SKM-1 (cell line): ENCODE measurements around the gene HEATR5A.
"Not testable (repeated sequence)": the region's sequence is repeated elsewhere in the genome, so short reads cannot be mapped to it uniquely, and the experiment has no call there.

Experiments
- DNase-seq: peaks from one replicate; lab custom pipeline; 2025; ENCODE audit not compliant: unreplicated experiment; lab: John Stamatoyannopoulos, UW

The HEATR5A gene

DNA sequence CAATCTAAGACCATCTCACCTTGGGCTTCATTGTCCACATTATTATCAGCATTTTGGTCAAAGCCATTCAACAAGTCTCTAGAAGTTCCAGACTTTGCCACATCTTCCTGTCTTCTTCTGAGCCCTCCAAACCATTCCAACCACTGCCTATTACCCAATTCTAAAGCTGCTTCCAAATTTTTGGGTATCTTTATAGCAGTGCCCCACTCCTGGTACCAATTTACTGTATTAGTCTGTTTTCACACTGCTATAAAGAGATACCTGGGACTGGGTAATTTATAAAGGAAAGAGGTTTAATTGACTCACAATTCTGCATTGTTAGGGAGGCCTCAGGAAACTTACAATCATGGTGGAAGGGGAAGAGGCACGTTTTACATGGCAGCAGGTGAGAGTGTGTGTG, 89.0 kb downstream of the HEATR5A start:
- not testable (repeated sequence) for DNase-seq

DNA sequence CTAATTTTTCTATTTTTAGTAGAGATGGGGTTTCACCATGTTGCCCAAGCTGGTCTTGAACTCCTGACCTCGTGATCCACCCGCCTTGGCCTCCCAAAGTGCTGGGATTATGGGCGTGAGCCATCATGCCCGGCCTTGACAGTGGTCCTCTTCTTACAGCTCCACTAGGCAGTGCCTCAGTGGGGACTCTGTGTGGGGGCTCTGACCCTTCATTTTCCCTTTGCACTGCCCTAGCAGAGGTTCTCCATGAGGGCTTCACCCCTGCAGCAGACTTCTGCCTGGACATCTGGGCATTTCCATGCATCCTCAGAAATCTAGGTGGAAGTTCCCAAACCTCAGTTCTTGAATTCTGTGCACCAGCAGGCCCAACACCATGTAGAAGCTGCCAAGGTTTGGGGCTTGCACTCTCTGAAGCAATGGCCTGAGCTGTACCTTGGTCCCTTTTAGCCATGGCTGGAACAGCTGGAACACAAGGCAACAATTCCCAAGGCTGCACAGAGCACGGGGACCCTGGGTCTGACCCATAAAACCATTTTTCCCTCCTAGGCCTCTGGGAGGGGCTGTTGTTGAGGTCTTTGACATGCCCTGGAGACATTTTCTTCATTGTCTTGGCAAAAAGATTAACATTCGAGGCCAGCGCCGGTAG, 90.4 kb downstream of the HEATR5A start:
- DNase-seq = not testable (repeated sequence)

- no peak for DNase-seq
Measured at GRCh38 chr14:31326111-31326510, 94.2 kb downstream of the HEATR5A start.

- DNase-seq = no peak
Measured at GRCh38 chr14:31323419-31323818, 96.9 kb downstream of the HEATR5A start.

DNA sequence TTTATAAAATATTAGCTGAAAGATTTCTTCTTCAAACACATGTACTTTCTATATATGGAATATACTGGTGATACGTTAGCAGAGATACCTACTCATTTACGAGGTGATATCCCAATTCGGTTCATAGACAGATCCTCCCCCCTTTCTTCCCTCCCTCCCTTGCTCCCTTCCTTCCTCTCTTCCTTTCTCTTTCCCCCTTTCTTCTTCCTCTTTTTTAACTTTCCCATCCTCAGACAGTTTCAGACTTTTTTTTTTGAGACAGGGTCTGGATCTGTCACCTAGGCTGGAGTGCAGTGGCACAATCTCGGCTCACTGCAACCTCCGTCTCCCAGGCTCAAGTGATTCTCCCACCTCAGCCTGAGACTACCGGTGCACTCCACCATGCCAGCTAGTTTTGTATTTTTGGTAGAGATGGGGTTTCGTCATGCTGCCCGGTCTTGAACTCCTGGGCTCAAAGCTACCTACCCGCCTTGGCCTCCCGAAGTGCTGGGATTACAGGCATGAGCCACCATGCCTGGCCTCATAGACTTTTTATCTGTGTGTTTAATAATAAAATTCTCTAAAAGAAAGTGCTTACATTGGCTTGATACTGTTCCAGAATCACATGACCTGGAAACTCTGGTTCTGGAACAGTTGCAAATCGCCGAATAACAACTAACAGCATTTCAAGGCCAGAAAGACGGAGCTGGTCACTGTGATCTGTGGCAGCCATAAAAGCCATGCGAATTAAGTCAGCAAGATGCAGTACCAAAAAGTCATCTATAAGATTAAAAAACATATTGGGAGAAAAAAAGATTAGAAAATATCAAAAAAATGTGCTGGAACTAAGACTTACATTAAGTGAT, 99.2 kb downstream of the HEATR5A start:
- no peak for DNase-seq

DNA sequence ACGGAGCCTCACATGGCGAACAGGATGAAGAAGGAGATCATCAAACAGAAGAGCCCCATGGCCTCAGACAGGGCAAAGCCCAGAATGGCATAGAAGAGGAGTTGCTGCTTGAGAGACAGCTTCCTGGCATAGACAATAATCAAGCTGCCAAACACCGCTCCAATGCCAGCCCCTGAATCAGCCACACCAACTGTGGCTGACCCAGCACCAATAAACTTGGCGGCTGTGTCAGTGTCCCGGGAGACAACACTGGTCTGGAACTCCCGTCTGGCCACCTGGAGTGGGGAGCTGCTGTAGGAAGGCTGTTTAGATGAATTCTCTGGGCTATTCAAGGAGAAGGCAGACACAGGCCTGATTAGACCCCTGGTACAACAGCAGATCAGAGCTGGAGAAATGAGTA, 100.1 kb downstream of the HEATR5A start:
- no peak for DNase-seq

GRCh38 chr14:31319701-31320100, 100.6 kb downstream of the HEATR5A start:
- DNase-seq = no peak

DNA sequence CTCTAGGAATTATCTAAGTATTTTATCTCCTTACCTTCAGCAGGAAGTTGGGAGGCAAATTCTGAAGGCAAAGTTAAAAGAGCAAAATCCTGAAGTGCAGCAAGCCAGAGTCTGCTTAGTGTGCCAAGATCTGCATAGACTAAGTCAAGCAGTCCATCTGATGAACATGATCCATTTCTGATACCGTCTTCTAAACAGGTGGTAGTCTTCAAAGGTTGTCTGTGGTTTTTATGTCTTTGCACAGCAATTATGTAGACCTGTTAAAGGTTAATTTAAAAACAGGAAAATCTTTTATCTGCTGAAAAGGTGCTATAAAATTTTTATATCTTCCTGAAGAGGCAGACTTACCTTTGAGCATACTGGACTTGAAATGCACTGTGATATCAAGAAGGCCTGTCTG, 107.4 kb downstream of the HEATR5A start:
- no peak for DNase-seq

DNA sequence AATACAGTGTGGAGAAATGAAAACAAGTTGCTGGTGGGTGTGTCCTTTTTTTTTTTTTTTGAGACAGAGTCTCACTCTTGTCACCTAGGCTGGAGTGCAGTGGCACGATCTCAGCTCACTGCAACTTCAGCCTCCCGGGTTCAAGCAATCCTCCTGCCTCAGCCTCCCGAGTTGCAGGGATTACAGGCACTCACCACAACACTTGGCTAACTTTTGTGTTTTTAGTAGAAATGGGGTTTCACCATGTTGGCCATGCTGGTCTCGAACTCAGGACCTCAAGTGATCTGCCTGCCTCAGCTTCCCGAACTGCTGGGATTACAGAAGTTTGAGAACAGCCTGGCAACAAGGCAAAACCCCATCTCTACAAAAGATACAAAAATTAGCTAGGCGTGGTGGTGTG, 108.0 kb downstream of the HEATR5A start:
- DNase-seq = not testable (repeated sequence)

DNA sequence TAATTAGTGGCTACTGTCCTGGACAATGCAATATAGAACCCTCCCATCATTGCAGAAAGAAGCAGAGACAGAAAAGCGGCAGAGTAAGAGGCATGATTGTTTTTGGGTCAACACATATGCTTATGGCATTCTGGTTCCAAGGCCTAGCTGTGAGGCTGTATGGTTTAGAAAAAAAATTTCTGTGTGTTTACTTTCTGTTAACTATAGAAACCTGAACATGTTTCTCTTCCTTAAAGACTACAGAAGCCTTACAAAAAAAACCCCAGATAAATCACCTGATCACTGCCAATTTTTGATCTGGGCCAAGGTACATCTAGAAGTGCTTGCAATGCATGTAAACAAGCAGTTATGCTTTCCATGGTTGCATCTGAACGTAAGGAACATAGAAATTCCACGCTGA, 112.7 kb downstream of the HEATR5A start:
- DNase-seq = no peak

- DNase-seq = no peak
Measured at GRCh38 chr14:31307198-31307597, 113.2 kb downstream of the HEATR5A start.

DNA sequence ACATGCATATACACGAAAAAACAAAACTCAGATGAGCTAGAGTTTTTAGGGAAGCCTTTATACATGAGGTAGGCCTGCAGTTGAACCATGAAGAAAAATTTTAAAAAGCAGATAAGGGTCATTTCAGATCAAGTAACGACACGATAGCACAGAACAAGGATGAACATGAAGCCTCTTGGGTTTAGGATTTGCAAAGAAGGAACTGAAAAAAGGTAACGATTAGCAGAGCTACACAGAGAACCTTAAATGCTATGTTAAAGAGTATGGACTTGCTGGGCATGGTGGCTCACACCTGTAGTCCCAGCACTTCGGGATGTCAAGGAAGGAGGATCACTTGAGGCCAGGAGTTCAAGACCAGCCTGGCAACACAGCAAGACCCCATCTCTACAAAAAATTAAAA, 116.7 kb downstream of the HEATR5A start:
- no peak for DNase-seq

DNA sequence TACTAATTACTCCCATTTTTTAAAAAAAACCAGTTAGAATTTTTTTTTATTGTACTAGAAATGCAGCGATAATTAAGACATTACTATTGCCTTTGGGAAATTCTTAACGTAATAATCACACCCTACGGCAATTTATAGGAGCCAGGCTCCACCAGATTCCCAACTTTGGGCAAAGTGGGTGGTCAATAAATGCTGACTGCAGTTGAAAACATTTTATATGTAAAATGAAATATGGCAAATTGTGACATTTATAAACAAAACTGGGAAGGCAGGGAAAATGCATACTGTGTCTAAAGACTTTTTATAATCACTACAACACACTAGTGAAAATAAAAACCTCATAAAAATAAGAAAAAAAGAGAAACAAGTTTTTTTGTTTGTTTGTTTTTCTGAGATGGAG, 119.5 kb downstream of the HEATR5A start:
- DNase-seq = no peak

- no peak for DNase-seq
Measured at GRCh38 chr14:31300296-31300695, 120.1 kb downstream of the HEATR5A start.

DNA sequence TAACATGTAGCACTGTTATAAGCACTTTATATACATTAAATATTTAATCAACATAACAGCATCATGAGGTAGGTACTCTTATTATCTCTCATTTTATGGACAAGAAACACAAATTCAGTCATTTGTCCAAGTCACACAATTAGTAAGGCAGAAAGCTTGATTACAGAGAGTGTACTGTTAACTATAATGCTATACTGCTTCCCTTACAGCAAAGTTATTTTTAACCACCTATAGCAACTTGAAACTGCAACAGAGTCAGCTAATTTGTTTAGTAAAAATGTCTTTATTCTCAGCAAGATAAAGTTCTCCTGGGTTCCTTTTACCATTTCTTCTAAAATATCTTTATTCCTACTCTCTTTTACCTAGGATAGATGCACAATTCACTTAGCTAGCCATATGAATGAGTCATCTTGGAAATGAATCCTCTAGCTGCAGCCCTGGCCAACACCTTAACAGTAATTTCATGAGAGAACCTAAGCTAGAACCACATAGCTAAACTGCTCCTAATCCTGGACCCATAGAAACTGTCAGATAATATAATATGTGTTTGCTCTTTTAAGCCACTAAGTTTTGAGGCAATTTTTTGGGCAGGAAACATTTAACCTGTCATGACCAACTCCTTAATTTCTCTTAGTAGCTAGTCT, 122.5 kb downstream of the HEATR5A start:
- no peak for DNase-seq

GRCh38 chr14:31297112-31297511, 123.2 kb downstream of the HEATR5A start:
- no peak for DNase-seq

DNA sequence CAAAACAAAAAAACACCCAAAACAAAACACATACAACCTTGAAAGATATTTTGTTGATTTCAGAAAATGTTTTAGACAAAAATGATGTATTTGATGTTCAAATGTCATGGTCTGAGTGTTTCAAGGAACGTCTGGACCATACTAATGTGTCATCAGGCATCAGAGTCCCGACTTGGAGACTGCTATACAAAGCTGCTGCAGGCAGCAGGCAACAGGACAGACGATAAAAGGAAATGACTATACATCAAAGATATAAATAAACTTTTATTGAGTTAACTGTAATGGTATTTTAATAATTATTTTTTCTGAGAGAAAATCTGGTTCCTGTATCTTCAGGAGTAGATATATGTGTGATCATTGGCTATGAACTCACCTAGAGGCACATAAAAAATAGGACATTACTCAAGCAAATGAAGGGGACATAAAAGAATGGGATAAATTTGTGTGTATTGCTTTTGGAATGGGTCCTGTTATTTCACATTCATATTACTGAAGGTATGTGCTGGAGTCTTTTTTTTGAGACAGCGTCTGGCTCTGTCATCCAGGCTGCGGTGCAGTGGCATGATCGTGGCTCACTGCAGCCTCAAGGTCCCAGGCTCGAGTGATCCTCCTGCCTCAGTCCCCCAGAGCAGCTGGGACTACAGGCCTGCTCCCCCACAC, 125.5 kb downstream of the HEATR5A start:
- no peak for DNase-seq

- no peak for DNase-seq
Measured at GRCh38 chr14:31292937-31293616, 127.3 kb downstream of the HEATR5A start.

DNA sequence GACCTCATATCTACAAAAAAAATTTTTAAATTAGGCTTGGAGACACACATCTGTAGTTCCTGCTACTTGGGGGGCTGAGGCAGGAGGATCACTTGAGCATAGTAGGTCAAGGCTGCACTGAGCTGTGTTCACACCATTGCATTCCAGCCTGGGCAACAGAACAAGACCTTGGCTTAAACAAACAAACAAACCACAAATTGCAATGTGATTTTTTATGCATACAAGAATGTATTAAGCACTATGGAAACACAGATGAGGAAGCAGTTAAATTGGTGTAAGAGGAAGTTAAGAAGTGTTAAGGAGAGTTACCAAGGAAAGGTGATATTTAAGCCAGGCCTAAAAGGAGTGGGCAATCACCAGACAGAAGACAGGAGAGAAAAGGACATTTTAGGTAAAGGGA, 129.1 kb downstream of the HEATR5A start:
- peak; percentile 2 for DNase-seq

DNA sequence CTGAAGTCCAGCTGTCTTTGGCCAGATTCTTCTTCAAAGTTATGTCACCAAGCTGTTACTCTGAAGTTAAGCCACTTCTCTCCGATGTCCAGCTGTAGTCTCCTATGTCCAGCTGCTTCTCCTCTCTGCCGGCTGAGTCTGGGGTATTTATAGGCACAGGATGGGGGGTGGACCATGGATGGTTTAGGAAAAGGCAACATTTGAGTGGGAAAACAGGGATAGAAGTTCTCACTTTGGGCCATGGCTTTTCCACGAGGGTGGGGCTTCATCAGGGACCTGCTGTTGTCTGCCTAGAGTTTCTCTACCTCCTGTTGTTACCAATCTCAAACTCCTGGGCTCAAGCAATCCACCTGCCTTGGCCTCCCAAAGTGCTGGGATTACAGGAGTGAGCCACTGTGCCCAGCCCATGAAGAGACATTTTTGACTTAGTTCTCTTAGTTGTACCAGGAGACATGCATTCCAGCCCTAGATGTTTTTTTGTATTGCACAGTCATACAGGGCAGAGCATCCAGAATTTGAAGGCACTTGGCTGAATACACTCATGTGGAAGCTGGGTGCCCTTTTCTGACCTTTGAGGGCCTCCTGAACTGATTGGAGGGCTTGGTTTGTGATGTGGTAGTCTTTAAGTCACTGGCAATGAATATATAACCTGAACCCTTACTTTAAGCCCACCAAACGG, 132.9 kb downstream of the HEATR5A start:
- no peak for DNase-seq
